ENCODE data around the gene ACTL7B. TPM values are rescaled to one million over a fixed set of nuclear protein-coding genes. Genes with fewer than 3 reads are reported as not detected.
"Not testable (repeated sequence)": the region's sequence is repeated elsewhere in the genome, so short reads cannot be mapped to it uniquely, and the experiment has no call there.

The ACTL7B gene
- total RNA-seq, 1 experiment from 2014 or later = not detected

DNA sequence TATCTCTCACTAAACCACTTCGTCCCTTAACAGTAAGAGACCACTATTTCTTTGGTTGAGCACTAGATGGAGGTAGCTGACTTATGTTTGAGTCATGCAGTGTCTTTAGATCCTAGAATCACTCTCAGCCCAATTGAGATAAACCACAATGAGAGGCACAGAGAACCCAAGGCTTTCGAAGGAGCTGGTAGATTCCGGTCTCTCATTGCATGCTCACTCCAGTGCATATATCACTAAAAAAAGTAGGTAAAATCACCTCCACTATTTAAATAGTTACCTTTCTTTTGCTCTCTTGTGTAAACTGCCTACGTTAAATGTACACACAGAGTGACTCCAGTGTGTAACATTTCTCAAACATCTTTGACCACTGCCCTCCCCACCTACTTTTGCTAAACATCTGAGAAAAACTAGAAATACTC, 33.9 kb upstream of the ACTL7B start (continued):
- no peak for TF ChIP-seq SOX15 (CRISPR knock-in tag; IDR thresholded peaks at IDR 0.05)
- no peak for TF ChIP-seq ZNF671 (CRISPR knock-in tag; IDR thresholded peaks at IDR 0.05)
- TF ChIP-seq HMGA2 (CRISPR knock-in tag; IDR thresholded peaks at IDR 0.05) = no peak

DNA sequence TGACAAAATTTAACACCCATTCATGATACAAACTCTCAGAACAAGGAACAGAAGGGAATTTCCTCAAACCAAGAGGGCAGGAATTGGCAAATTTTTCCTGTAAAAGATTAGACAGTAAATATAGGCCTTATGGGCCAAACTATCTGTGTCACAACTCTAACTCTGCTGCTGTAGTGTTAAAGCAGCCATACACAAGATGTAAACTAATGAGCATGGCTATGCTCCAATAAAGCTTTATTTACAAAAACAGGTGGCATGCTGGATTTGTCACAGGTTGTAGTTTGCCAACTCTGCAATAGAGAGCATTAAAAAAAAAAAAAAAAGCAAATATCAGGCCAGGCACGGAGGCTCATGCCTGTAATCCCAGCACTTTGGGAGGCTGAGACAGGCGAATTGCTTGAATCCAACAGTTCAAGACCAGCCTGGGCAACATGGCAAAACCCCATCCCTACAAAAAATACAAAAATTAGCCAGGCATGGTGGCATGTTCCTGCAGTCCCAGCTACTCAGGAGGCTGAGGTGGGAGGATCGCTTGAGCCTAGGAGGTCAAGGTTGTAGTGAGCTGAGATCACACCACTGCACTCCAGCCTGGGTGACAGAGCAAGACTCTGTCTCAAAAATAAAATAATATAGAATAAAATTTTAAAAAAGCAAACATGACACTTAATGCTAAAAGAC, 30.9 kb upstream of the ACTL7B start:
- CTCF ChIA-PET; POLR2A ChIA-PET; DNase-seq (ENCODE audit: low spot score); H3K27me3 Mint-ChIP-seq (ENCODE audit: low read depth); H3K9me3 Mint-ChIP-seq; H3K4me1 Mint-ChIP-seq; ATAC-seq; H3K4me3 Mint-ChIP-seq: not testable (repeated sequence)
- Mint-ChIP-seq H3K27ac (0 out of 2 replicates have a peak overlapping the region, but pooled peaks have one; percentile 1), H3K36me3 (peaks cover 28% of the 10 kb centered on the region)

GRCh38 chr9:108885643-108886348, 30.0 kb upstream of the ACTL7B start:
- no peak for DNase-seq (ENCODE audit: low spot score)
- H3K27ac Mint-ChIP-seq = 0 out of 2 replicates have a peak overlapping the region, but pooled peaks have one; percentile 1
- H3K4me1 Mint-ChIP-seq = no peaks in the 10 kb centered on the region
- ATAC-seq = no peak
- H3K36me3 Mint-ChIP-seq = peaks cover 19% of the 10 kb centered on the region
- H3K9me3 Mint-ChIP-seq = no peaks in the 10 kb centered on the region
- ChIA-PET POLR2A (no interaction called here), CTCF (no interaction called here)
- no peaks in the 10 kb centered on the region for H3K27me3 Mint-ChIP-seq (ENCODE audit: low read depth)
- peak; percentile 88 for TF ChIP-seq GABPB1 (CRISPR knock-in tag; IDR thresholded peaks at IDR 0.05)
- TF ChIP-seq PRDM15 (CRISPR knock-in tag; IDR thresholded peaks at IDR 0.05) = no peak
- TF ChIP-seq, protein P1, sequence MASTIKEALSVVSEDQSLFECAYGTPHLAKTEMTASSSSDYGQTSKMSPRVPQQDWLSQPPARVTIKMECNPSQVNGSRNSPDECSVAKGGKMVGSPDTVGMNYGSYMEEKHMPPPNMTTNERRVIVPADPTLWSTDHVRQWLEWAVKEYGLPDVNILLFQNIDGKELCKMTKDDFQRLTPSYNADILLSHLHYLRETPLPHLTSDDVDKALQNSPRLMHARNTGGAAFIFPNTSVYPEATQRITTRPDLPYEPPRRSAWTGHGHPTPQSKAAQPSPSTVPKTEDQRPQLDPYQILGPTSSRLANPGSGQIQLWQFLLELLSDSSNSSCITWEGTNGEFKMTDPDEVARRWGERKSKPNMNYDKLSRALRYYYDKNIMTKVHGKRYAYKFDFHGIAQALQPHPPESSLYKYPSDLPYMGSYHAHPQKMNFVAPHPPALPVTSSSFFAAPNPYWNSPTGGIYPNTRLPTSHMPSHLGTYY (CRISPR knock-in tag; IDR thresholded peaks at IDR 0.05) = no peak
- no peak for TF ChIP-seq RORB (CRISPR knock-in tag; IDR thresholded peaks at IDR 0.05)
- no peak overlapping the region for H3K4me3 Mint-ChIP-seq

- Mint-ChIP-seq H3K4me3 (no peak overlapping the region), H3K27me3 (ENCODE audit: low read depth) (no peaks in the 10 kb centered on the region), H3K27ac (no peak overlapping the region), H3K36me3 (peaks cover 12% of the 10 kb centered on the region), H3K9me3 (no peaks in the 10 kb centered on the region), H3K4me1 (no peaks in the 10 kb centered on the region)
- ChIA-PET CTCF (no interaction called here), POLR2A (no interaction called here)
- DNase-seq (ENCODE audit: low spot score) = no peak
- no peak for ATAC-seq
- TF ChIP-seq, protein P2, sequence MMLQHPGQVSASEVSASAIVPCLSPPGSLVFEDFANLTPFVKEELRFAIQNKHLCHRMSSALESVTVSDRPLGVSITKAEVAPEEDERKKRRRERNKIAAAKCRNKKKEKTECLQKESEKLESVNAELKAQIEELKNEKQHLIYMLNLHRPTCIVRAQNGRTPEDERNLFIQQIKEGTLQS (CRISPR knock-in tag; conservative IDR thresholded peaks at IDR 0.05) = no peak
- TF ChIP-seq GTF2I (CRISPR knock-in tag; conservative IDR thresholded peaks at IDR 0.05) (no peak), PRDM15 (CRISPR knock-in tag; IDR thresholded peaks at IDR 0.05) (no peak)
- TF ChIP-seq, protein P3, sequence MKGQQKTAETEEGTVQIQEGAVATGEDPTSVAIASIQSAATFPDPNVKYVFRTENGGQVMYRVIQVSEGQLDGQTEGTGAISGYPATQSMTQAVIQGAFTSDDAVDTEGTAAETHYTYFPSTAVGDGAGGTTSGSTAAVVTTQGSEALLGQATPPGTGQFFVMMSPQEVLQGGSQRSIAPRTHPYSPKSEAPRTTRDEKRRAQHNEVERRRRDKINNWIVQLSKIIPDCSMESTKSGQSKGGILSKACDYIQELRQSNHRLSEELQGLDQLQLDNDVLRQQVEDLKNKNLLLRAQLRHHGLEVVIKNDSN (CRISPR knock-in tag; IDR thresholded peaks at IDR 0.05) = no peak
These were observed 28.9 kb upstream of the ACTL7B start for GRCh38 chr9:108884701-108885100.
